ENCODE measurements around the gene CAPZB.

CAPZB gene

GRCh38 chr1:19397217-19397945 is 88.0 kb downstream of the CAPZB start:
- TF ChIP-seq CTCF (IDR thresholded peaks at IDR 0.05; ENCODE audit: low read length, missing control alignments), result no peak
- H3K4me3 ChIP-seq (replicated peaks; ENCODE audit: low read depth, low read length), result no peak overlapping the region
- DNase-seq (ENCODE audit: low read depth), result no peak

- no peak for TF ChIP-seq CTCF (IDR thresholded peaks at IDR 0.05; ENCODE audit: low read length, missing control alignments)
- H3K4me3 ChIP-seq (replicated peaks; ENCODE audit: low read depth, low read length), result no peak overlapping the region
- DNase-seq (ENCODE audit: low read depth), result no peak
Measured at GRCh38 chr1:19396280-19396679, 89.1 kb downstream of the CAPZB start.

- no peak overlapping the region for H3K4me3 ChIP-seq (replicated peaks; ENCODE audit: low read depth, low read length)
- no peak for TF ChIP-seq CTCF (IDR thresholded peaks at IDR 0.05; ENCODE audit: low read length, missing control alignments)
- DNase-seq (ENCODE audit: low read depth), result no peak
Measured at GRCh38 chr1:19395678-19396192, 89.6 kb downstream of the CAPZB start.

- no peak for DNase-seq (ENCODE audit: low read depth)
- no peak for TF ChIP-seq CTCF (IDR thresholded peaks at IDR 0.05; ENCODE audit: low read length, missing control alignments)
- H3K4me3 ChIP-seq (replicated peaks; ENCODE audit: low read depth, low read length), result no peak overlapping the region
Measured at GRCh38 chr1:19393046-19393445, 92.3 kb downstream of the CAPZB start.

GRCh38 chr1:19392221-19392620 is 93.1 kb downstream of the CAPZB start:
- no peak for TF ChIP-seq CTCF (IDR thresholded peaks at IDR 0.05; ENCODE audit: low read length, missing control alignments)
- no peak overlapping the region for H3K4me3 ChIP-seq (replicated peaks; ENCODE audit: low read depth, low read length)

GRCh38 chr1:19391596-19391981 is 93.8 kb downstream of the CAPZB start:
- DNase-seq (ENCODE audit: low read depth), result no peak
- no peak for TF ChIP-seq CTCF (IDR thresholded peaks at IDR 0.05; ENCODE audit: low read length, missing control alignments)
- H3K4me3 ChIP-seq (replicated peaks; ENCODE audit: low read depth, low read length), result no peak overlapping the region

More at GRCh38 chr1:19392221-19392620, 93.1 kb downstream of the CAPZB start:
- no peak for DNase-seq (ENCODE audit: low read depth)

Measured in fibroblast of pulmonary artery (primary cell).